Tongue (tissue), 2 donors: Measurements from ENCODE around the gene PJA1. TPM values are rescaled to one million over a fixed set of nuclear protein-coding genes. Genes with fewer than 3 reads are reported as not detected.
A peak's percentile ranks its signal among the peaks of the same experiment; 100 is the strongest.

ENCODE experiments used
- DNase-seq: peaks from one replicate; pipeline ENCODE4 v3.0.0-alpha.2; 2015
- total RNA-seq: library from RNA; depleted of rRNA; stranded (reverse); fragments of >200 nt; gene quantifications from one replicate; pipeline ENCODE4 v1.2.3, GENCODE V29; 2014

PJA1 gene
- total RNA-seq, 1 donor from 2014 or later = 60.9 TPM

- DNase-seq = peak; percentile 50
These were observed 22.3 kb downstream of the PJA1 start for GRCh38 chrX:69142788-69143469.

- no peak for DNase-seq
These were observed 24.4 kb downstream of the PJA1 start for GRCh38 chrX:69140837-69141236.

- DNase-seq = no peak
These were observed 25.7 kb downstream of the PJA1 start for GRCh38 chrX:69139516-69139915.

GRCh38 chrX:69138512-69138911 is 26.7 kb downstream of the PJA1 start:
- DNase-seq = no peak

GRCh38 chrX:69138118-69138390 is 27.2 kb downstream of the PJA1 start:
- no peak for DNase-seq

GRCh38 chrX:69137371-69138117 is 27.7 kb downstream of the PJA1 start:
- peak; percentile 54 for DNase-seq

GRCh38 chrX:69136546-69137331 is 28.5 kb downstream of the PJA1 start:
- DNase-seq = peak; percentile 64

- DNase-seq = peak; percentile 68
These were observed 31.2 kb downstream of the PJA1 start for GRCh38 chrX:69133921-69134542.

GRCh38 chrX:69131886-69132285 is 33.4 kb downstream of the PJA1 start:
- DNase-seq = no peak

- no peak for DNase-seq
These were observed 34.8 kb downstream of the PJA1 start for GRCh38 chrX:69130439-69130838.

GRCh38 chrX:69128588-69128987 is 36.7 kb downstream of the PJA1 start:
- no peak for DNase-seq

GRCh38 chrX:69127466-69127865 is 37.8 kb downstream of the PJA1 start:
- DNase-seq = no peak

GRCh38 chrX:69126642-69127041 is 38.6 kb downstream of the PJA1 start:
- DNase-seq = no peak

- no peak for DNase-seq
These were observed 40.2 kb downstream of the PJA1 start for GRCh38 chrX:69125094-69125493.

- no peak for DNase-seq
These were observed 41.1 kb downstream of the PJA1 start for GRCh38 chrX:69124108-69124507.

GRCh38 chrX:69123481-69123880 is 41.8 kb downstream of the PJA1 start:
- DNase-seq = no peak

- DNase-seq = no peak
These were observed 43.8 kb downstream of the PJA1 start for GRCh38 chrX:69121321-69122000.

GRCh38 chrX:69120476-69120875 is 44.8 kb downstream of the PJA1 start:
- DNase-seq = no peak

GRCh38 chrX:69119122-69119521 is 46.1 kb downstream of the PJA1 start:
- no peak for DNase-seq

GRCh38 chrX:69117876-69118526 is 47.3 kb downstream of the PJA1 start:
- DNase-seq = peak; percentile 82

- DNase-seq = peak; percentile 37
These were observed 49.2 kb downstream of the PJA1 start for GRCh38 chrX:69116077-69116476.

- no peak for DNase-seq
These were observed 51.5 kb downstream of the PJA1 start for GRCh38 chrX:69113723-69114122.
